C1 segment of cervical spinal cord (tissue), 14 donors: ENCODE results near the gene ARID3B.

ENCODE experiments used
- DNase-seq, 14 donors: peaks; one replicate each; lab custom pipeline; 2025; lab: John Stamatoyannopoulos, UW

ARID3B gene

DNA sequence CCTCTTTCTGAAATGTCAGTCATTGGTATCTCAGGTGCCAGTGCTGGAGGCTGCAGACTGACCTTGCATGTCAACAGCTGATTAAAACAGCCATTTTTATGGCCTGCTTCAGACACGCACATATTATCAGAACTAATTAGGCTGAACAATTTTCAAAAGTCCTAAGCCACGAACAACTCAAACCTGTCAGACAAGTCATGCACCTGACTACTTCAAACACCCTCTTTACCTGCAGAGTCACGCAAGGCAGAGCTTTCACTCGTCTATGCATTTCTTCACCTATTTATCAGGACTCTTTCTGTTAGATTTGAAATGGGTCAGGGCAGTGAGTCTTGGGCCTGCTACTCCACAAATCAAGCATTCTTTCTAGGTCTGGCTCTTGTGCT, 101.3 kb downstream of the ARID3B start:
- no peak for DNase-seq

GRCh38 chr15:74642734-74643664, 102.0 kb downstream of the ARID3B start:
- DNase-seq = no peak

DNA sequence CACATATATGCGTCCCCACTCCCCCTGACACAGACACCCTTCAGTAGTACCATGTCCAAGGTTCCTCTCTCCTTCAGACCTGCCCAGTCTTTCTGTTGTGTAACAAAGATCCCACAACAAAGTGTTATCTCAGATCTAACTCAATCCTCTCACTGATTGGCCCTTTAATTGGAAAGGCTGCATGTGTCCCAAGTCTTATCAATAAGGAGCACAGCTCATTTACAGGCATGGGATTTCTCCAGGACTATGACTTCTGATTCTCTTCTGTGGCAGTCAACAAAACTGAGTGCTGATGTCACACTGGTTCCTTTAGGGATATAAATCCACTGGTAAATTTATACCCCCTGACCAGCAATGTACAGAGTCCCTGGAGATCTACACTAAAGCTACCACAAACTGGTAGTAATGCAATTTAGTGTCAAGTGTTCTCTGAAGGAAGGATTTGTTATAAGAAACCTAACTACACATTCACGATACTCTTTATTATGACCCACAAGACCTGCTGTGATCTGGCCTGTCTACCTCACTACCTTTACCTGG, 102.7 kb downstream of the ARID3B start:
- DNase-seq = no peak

GRCh38 chr15:74646480-74646879, 105.5 kb downstream of the ARID3B start:
- no peak for DNase-seq
